ENCODE results near the gene ARID1B. TPM values are rescaled to one million over a fixed set of nuclear protein-coding genes. Genes with fewer than 3 reads are reported as not detected.

The ARID1B gene
- total RNA-seq, 1 donor from 2014 or later = 75.4 TPM

- peaks cover 97% of the 10 kb centered on the region for H3K79me2 ChIP-seq (ENCODE audit: insufficient read depth, low read length)
- no peaks in the 10 kb centered on the region for H3K4me1 ChIP-seq (ENCODE audit: insufficient read depth, low read length)
- H3K9ac ChIP-seq (ENCODE audit: low read length) = no peak overlapping the region
- no peak overlapping the region for H3K4me3 ChIP-seq (ENCODE audit: insufficient read depth, low read depth, low read length)
- Mint-ChIP-seq H3K36me3 (ENCODE audit: low read depth, unreplicated experiment) (peaks cover 3% of the 10 kb centered on the region), H3K27me3 (ENCODE audit: low read depth, unreplicated experiment) (no peaks in the 10 kb centered on the region), H3K27ac (ENCODE audit: unreplicated experiment) (no peak overlapping the region), H3K9me3 (ENCODE audit: unreplicated experiment) (no peaks in the 10 kb centered on the region), H3K4me1 (ENCODE audit: low read depth, unreplicated experiment) (peaks cover 16% of the 10 kb centered on the region), H3K4me3 (ENCODE audit: unreplicated experiment) (no peak overlapping the region)
- H4K20me1 ChIP-seq (ENCODE audit: insufficient read depth, low read length) = peaks cover 57% of the 10 kb centered on the region
- H3K4me2 ChIP-seq (ENCODE audit: low read length) = no peak overlapping the region
- no peak overlapping the region for H2AFZ ChIP-seq (ENCODE audit: low read depth, low read length)
- TF ChIP-seq CTCF (IDR thresholded peaks at IDR 0.05; ENCODE audit: insufficient read depth, low read depth, low read length) (no peak), EZH2 (IDR thresholded peaks at IDR 0.05; ENCODE audit: insufficient read depth, low read length) (no peak)
- H3K27me3 ChIP-seq (ENCODE audit: insufficient read depth, low read length) = no peaks in the 10 kb centered on the region
- H3K9me3 ChIP-seq (ENCODE audit: insufficient read depth, low read depth, low read length) = no peaks in the 10 kb centered on the region
- H3K27ac ChIP-seq (ENCODE audit: low read depth, low read length) = no peak overlapping the region
- no peak for FAIRE-seq
- no peaks in the 10 kb centered on the region for H3K36me3 ChIP-seq (ENCODE audit: insufficient read depth, low read length)
- DNase-seq (ENCODE audit: low read depth) = no peak
These were observed 193.5 kb downstream of the ARID1B start for GRCh38 chr6:156970595-156971112.

GRCh38 chr6:156971153-156971885 lies 194.1 kb downstream of the ARID1B start:
- FAIRE-seq = no peak

More at GRCh38 chr6:156971153-156971885, 194.1 kb downstream of the ARID1B start:
- Histone ChIP-seq H2AFZ (ENCODE audit: low read depth, low read length) (no peak overlapping the region), H3K36me3 (ENCODE audit: insufficient read depth, low read length) (no peaks in the 10 kb centered on the region), H3K9ac (ENCODE audit: low read length) (no peak overlapping the region), H3K4me3 (ENCODE audit: insufficient read depth, low read depth, low read length) (no peak overlapping the region), H3K4me1 (ENCODE audit: insufficient read depth, low read length) (no peaks in the 10 kb centered on the region), H3K79me2 (ENCODE audit: insufficient read depth, low read length) (peaks cover 97% of the 10 kb centered on the region), H3K27me3 (ENCODE audit: insufficient read depth, low read length) (no peaks in the 10 kb centered on the region), H4K20me1 (ENCODE audit: insufficient read depth, low read length) (peaks cover 61% of the 10 kb centered on the region), H3K4me2 (ENCODE audit: low read length) (no peak overlapping the region), H3K27ac (ENCODE audit: low read depth, low read length) (no peak overlapping the region), H3K9me3 (ENCODE audit: insufficient read depth, low read depth, low read length) (no peaks in the 10 kb centered on the region)
- Mint-ChIP-seq H3K27me3 (ENCODE audit: low read depth, unreplicated experiment) (no peaks in the 10 kb centered on the region), H3K9me3 (ENCODE audit: unreplicated experiment) (no peaks in the 10 kb centered on the region), H3K4me1 (ENCODE audit: low read depth, unreplicated experiment) (peaks cover 16% of the 10 kb centered on the region), H3K27ac (ENCODE audit: unreplicated experiment) (no peak overlapping the region), H3K36me3 (ENCODE audit: low read depth, unreplicated experiment) (peaks cover 3% of the 10 kb centered on the region), H3K4me3 (ENCODE audit: unreplicated experiment) (no peak overlapping the region)
- TF ChIP-seq EZH2 (IDR thresholded peaks at IDR 0.05; ENCODE audit: insufficient read depth, low read length) (no peak), CTCF (IDR thresholded peaks at IDR 0.05; ENCODE audit: insufficient read depth, low read depth, low read length) (no peak)
- no peak for DNase-seq (ENCODE audit: low read depth)

Measured in astrocyte (in vitro differentiated cells and primary cell).